ENCODE data around the gene PHOSPHO1. TPM values are rescaled to one million over a fixed set of nuclear protein-coding genes. Genes with fewer than 3 reads are reported as not detected.

The PHOSPHO1 gene
- total and polyA plus RNA-seq, 2 experiments from 2014 or later, result 0.54 TPM; not detected in 1

GRCh38 chr17:49218941-49219913 is 11.4 kb downstream of the PHOSPHO1 start:
- no peaks in the 10 kb centered on the region for H3K79me2 ChIP-seq
- no peaks in the 10 kb centered on the region for H3K36me3 ChIP-seq (replicated peaks; ENCODE audit: insufficient read depth, low read depth)
- 80% methylated on average over 14 of the region's 37 CpGs for WGBS (ENCODE audit: low lambda C conversion rate, missing lambda C conversion rate)
- H3K27ac ChIP-seq, result no peak overlapping the region
- H3K4me2 ChIP-seq, result no peak overlapping the region
- peaks cover 8% of the 10 kb centered on the region for H3K4me1 ChIP-seq (ENCODE audit: insufficient read depth)
- peaks cover 28% of the 10 kb centered on the region for H3K27me3 ChIP-seq
- no peaks in the 10 kb centered on the region for H3K9me2 ChIP-seq (replicated peaks; ENCODE audit: insufficient read depth)
- H2AFZ ChIP-seq, result no peak overlapping the region
- TF ChIP-seq CTCF (IDR thresholded peaks at IDR 0.05; ENCODE audit: poor library complexity) (no peak), EZH2phosphoT487 (IDR thresholded peaks at IDR 0.05; ENCODE audit: low read depth, severe bottlenecking, unreplicated experiment) (no peak), EZH2 (IDR thresholded peaks at IDR 0.05; ENCODE audit: borderline replicate concordance) (no peak)
- no peaks in the 10 kb centered on the region for H4K20me1 ChIP-seq (ENCODE audit: insufficient read depth, poor library complexity, severe bottlenecking)
- H3K9me3 ChIP-seq (ENCODE audit: low read depth), result no peaks in the 10 kb centered on the region
- H3K4me3 ChIP-seq, result no peak overlapping the region
- DNase-seq (ENCODE audit: low spot score), result no peak

GRCh38 chr17:49217651-49218413 is 12.8 kb downstream of the PHOSPHO1 start:
- no peak overlapping the region for H2AFZ ChIP-seq
- H3K4me2 ChIP-seq, result no peak overlapping the region
- H4K20me1 ChIP-seq (ENCODE audit: insufficient read depth, poor library complexity, severe bottlenecking), result no peaks in the 10 kb centered on the region
- 91% methylated on average over 11 of the region's 17 CpGs for WGBS (ENCODE audit: low lambda C conversion rate, missing lambda C conversion rate)
- H3K4me3 ChIP-seq, result no peak overlapping the region
- no peaks in the 10 kb centered on the region for H3K9me2 ChIP-seq (replicated peaks; ENCODE audit: insufficient read depth)
- no peaks in the 10 kb centered on the region for H3K79me2 ChIP-seq
- TF ChIP-seq EZH2phosphoT487 (IDR thresholded peaks at IDR 0.05; ENCODE audit: low read depth, severe bottlenecking, unreplicated experiment), result no peak
- TF ChIP-seq CTCF (IDR thresholded peaks at IDR 0.05; ENCODE audit: poor library complexity), result no peak
- no peak for TF ChIP-seq EZH2 (IDR thresholded peaks at IDR 0.05; ENCODE audit: borderline replicate concordance)
- DNase-seq (ENCODE audit: low spot score), result no peak
- no peaks in the 10 kb centered on the region for H3K4me1 ChIP-seq (ENCODE audit: insufficient read depth)
- no peak overlapping the region for H3K27ac ChIP-seq
- H3K9me3 ChIP-seq (ENCODE audit: low read depth), result no peaks in the 10 kb centered on the region
- peaks cover 14% of the 10 kb centered on the region for H3K27me3 ChIP-seq
- H3K36me3 ChIP-seq (replicated peaks; ENCODE audit: insufficient read depth, low read depth), result no peaks in the 10 kb centered on the region

- H3K79me2 ChIP-seq, result no peaks in the 10 kb centered on the region
- no peak overlapping the region for H2AFZ ChIP-seq
- no peaks in the 10 kb centered on the region for H4K20me1 ChIP-seq (ENCODE audit: insufficient read depth, poor library complexity, severe bottlenecking)
- no peaks in the 10 kb centered on the region for H3K9me2 ChIP-seq (replicated peaks; ENCODE audit: insufficient read depth)
- H3K4me3 ChIP-seq, result no peak overlapping the region
- no peak for DNase-seq (ENCODE audit: low spot score)
- no peak for TF ChIP-seq EZH2 (IDR thresholded peaks at IDR 0.05; ENCODE audit: borderline replicate concordance)
- no peak for TF ChIP-seq EZH2phosphoT487 (IDR thresholded peaks at IDR 0.05; ENCODE audit: low read depth, severe bottlenecking, unreplicated experiment)
- no peak for TF ChIP-seq CTCF (IDR thresholded peaks at IDR 0.05; ENCODE audit: poor library complexity)
- no peaks in the 10 kb centered on the region for H3K4me1 ChIP-seq (ENCODE audit: insufficient read depth)
- H3K4me2 ChIP-seq, result no peak overlapping the region
- no peak overlapping the region for H3K27ac ChIP-seq
- H3K36me3 ChIP-seq (replicated peaks; ENCODE audit: insufficient read depth, low read depth), result no peaks in the 10 kb centered on the region
- H3K9me3 ChIP-seq (ENCODE audit: low read depth), result no peaks in the 10 kb centered on the region
- peaks cover 6% of the 10 kb centered on the region for H3K27me3 ChIP-seq
- 74% methylated on average over 11 of the region's 11 CpGs for WGBS (ENCODE audit: low lambda C conversion rate, missing lambda C conversion rate)
These were observed 13.5 kb downstream of the PHOSPHO1 start for GRCh38 chr17:49216953-49217650.

Data from hepatocyte (in vitro differentiated cells).